AG04449 (cell line): ENCODE measurements around the gene SLC25A5.
A peak's percentile ranks its signal among the peaks of the same experiment; 100 is the strongest.

Experiments
- CTCF ChIA-PET: fragments of 350-600 bp; formaldehyde crosslinking; extraction: SDS; loops from one replicate; lab custom pipeline; 2021; ENCODE audit warnings: antibody characterized with exemption; lab: Yijun Ruan, JAX
- POLR2A ChIA-PET: fragments of 400-600, 350-600 bp; formaldehyde crosslinking; extraction: SDS; loops from one replicate; lab custom pipeline; 2020; ENCODE audit warnings: antibody characterized with exemption, inconsistent platforms; lab: Yijun Ruan, JAX
- DNase-seq: peaks from one replicate; pipeline ENCODE4 v3.0.0-alpha.2; 2010; ENCODE audit warnings: low read depth, low spot score
- H3K4me3 ChIP-seq: 2 replicates; pipeline ENCODE4 v1.5.1; 2011; ENCODE audit warnings: low read depth, mild to moderate bottlenecking, control low read depth, low read length
- CTCF ChIP-seq: IDR thresholded peaks from one replicate; pipeline ENCODE4 v1.5.1; 2011; ENCODE audit warnings: mild to moderate bottlenecking, moderate library complexity, low read length, control low read depth, inconsistent platforms; ENCODE audit not compliant: insufficient read depth; ENCODE audit errors: missing control alignments

The SLC25A5 gene

DNA sequence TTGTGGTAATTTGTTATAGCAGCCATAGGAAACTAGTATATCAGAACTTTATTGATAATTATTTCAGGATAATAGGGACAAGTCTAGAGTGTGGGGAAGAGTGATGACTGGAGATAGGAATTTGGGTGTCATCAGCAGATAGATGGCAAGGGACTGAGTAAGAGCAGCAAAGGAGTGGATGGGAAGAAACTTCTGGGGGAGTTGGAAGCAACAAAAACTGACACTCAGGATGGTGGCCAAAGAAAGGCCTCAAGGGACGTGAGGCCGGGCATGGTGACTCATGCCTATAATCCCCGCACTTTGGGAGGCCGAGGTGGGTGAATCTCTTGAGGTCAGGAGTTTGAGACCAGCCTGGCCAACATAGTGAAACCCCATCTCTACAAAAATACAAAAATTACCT, 9.1 kb upstream of the SLC25A5 start:
- POLR2A ChIA-PET, result no interaction called here
- no peak overlapping the region for H3K4me3 ChIP-seq
- DNase-seq, result no peak
- CTCF ChIA-PET, result interaction anchor here (1.0 kb wide), 1 partner anchor 10 kb away, joined by 3 read pairs; no protein-coding TSS in a partner anchor
- no peak for TF ChIP-seq CTCF

DNA sequence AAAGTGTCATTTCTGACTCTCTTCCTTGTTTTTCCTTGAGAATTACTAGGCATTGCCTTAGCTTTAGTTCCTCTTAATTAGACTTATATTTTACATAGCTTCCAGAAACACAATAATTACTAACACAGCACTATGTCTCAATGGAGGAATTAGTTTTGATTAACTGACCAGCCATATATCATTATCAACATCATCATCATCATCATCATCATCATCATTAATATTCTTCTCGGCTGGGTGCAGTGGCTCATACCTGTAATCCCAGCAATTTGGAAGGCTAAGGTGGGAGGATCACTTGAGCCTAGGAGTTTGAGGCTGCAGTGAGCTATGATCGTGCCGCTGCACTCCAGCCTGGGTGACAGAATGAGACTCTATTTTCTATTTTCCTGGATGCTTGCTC, 2.7 kb upstream of the SLC25A5 start:
- no peak overlapping the region for H3K4me3 ChIP-seq
- no peak for DNase-seq
- POLR2A ChIA-PET, result no interaction called here
- CTCF ChIA-PET, result interaction anchor here (1.0 kb wide), 1 partner anchor 17 kb away, joined by 3 read pairs; no protein-coding TSS in a partner anchor
- TF ChIP-seq CTCF, result no peak

GRCh38 chrX:119466970-119467369, 1.3 kb upstream of the SLC25A5 start:
- CTCF ChIA-PET, result no interaction called here
- POLR2A ChIA-PET, result no interaction called here
- no peak for TF ChIP-seq CTCF
- no peak overlapping the region for H3K4me3 ChIP-seq
- no peak for DNase-seq

DNA sequence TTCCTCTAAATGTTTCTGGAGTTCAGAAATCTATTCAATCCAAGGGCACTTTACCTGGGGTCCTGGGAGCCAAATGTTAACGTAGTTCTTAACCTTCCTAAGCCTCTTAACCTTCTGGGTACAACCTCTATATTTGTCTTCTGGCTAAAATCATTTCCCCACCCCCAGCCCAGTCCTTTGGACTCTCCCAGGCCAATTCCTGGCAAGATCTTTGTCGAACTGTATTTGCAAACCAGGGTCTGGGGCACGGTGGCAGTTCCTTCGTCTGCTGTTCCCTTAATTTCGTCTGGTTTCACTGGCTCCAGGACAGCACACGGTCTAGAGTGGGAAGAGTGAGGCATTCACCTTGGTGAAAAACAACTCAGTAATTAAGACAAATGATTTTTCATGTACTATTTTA, 811 bp upstream of the SLC25A5 start:
- no peak for DNase-seq
- ChIA-PET POLR2A (no interaction called here), CTCF (no interaction called here)
- no peak for TF ChIP-seq CTCF
- H3K4me3 ChIP-seq, result no peak overlapping the region

GRCh38 chrX:119468551-119469312, 488 bp downstream of the SLC25A5 start:
- TF ChIP-seq CTCF, result peak; percentile 83
- H3K4me3 ChIP-seq, result peak overlapping the region; percentile 77
- CTCF ChIA-PET, result interaction anchor here (0.6 to 3.0 kb wide), 15 partner anchors 8 to 323 kb away, joined by 3 to 24 read pairs (median 3); partner anchors contain the start of gene RPL39
- POLR2A ChIA-PET, result interaction anchor here (1.1 kb wide), 2 partner anchors 14 to 44 kb away, joined by 3 to 5 read pairs; no protein-coding TSS in a partner anchor
- no peak for DNase-seq

DNA sequence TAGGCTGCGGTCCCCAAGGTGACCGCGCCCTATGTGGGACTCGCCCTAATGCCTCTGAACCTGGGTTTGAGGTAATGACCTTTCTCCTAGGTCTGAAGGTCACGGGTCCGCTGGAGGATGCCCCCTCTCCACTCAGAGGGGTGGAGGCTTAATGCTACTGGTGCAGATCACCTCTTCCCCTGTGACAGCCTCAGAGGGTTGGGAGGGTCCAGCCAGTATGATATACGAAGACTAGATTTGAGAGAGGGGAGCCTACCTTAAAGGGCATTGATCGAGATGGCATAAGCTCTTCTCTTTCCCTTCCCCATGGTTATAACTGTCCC, 1.0 kb downstream of the SLC25A5 start:
- CTCF ChIA-PET, result interaction anchor here (0.6 to 3.0 kb wide), 14 partner anchors 9 to 322 kb away, joined by 3 to 24 read pairs (median 3); partner anchors contain the start of gene RPL39
- no peak for TF ChIP-seq CTCF
- no peak for DNase-seq
- peak overlapping the region; percentile 68 for H3K4me3 ChIP-seq
- POLR2A ChIA-PET, result interaction anchor here (1.1 kb wide), 1 partner anchor 14 kb away, joined by 5 read pairs; no protein-coding TSS in a partner anchor
